KMS-11 (cell line): ENCODE results near the gene SUCO.

ENCODE experiments used
- H2AFZ ChIP-seq: fragments of 200-600 bp; sonication (generic); 2 replicates; pipeline ENCODE4 v1.6.1; 2016; ENCODE audit warnings: antibody characterized with exemption, mixed run types, low read depth
- H3K27ac ChIP-seq: fragments of 200-600 bp; sonication (generic); 2 replicates; pipeline ENCODE4 v1.6.1; 2016; ENCODE audit warnings: mild to moderate bottlenecking, mixed run types
- H3K27me3 ChIP-seq: fragments of 200-600 bp; sonication (generic); 2 replicates; pipeline ENCODE4 v1.6.1; 2017; ENCODE audit warnings: mild to moderate bottlenecking, low read depth, mixed run types, moderate library complexity; ENCODE audit not compliant: insufficient read depth
- H3K36me3 ChIP-seq: fragments of 200-600 bp; sonication (generic); 2 replicates; pipeline ENCODE4 v1.6.1; 2017; ENCODE audit warnings: mild to moderate bottlenecking, mixed run types; ENCODE audit not compliant: insufficient read depth
- H3K4me1 ChIP-seq: fragments of 200-600 bp; sonication (generic); 2 replicates; pipeline ENCODE4 v1.6.1; 2016; ENCODE audit warnings: mild to moderate bottlenecking, low read depth, mixed run types; ENCODE audit not compliant: poor library complexity, severe bottlenecking
- H3K4me2 ChIP-seq: fragments of 200-600 bp; sonication (generic); 2 replicates; pipeline ENCODE4 v1.7.0; 2016; ENCODE audit warnings: mild to moderate bottlenecking, mixed run types
- H3K4me3 ChIP-seq: fragments of 200-600 bp; sonication (generic); IDR thresholded peaks from 2 replicates; pipeline ENCODE4 v1.6.1; 2017; ENCODE audit warnings: low read depth, low read length, mixed read lengths; ENCODE audit not compliant: insufficient read depth
- H3K79me2 ChIP-seq: fragments of 200-600 bp; sonication (generic); 2 replicates; pipeline ENCODE4 v1.6.1; 2016; ENCODE audit warnings: low read depth, mixed run types; ENCODE audit not compliant: insufficient read depth
- H3K9ac ChIP-seq: fragments of 200-600 bp; sonication (generic); 2 replicates; pipeline ENCODE4 v1.6.1; 2016; ENCODE audit warnings: mild to moderate bottlenecking, mixed run types
- H4K20me1 ChIP-seq: fragments of 200-600 bp; sonication (generic); 2 replicates; pipeline ENCODE4 v1.6.1; 2016; ENCODE audit warnings: mild to moderate bottlenecking, mixed run types; ENCODE audit not compliant: insufficient read depth
- TF ChIP-seq, protein P1 (sequence below): fragments of 200-600 bp; sonication (generic); conservative IDR thresholded peaks from 2 replicates; pipeline ENCODE4 v1.6.1; 2017; ENCODE audit warnings: low read depth, mild to moderate bottlenecking, antibody characterized with exemption, low read length, moderate library complexity, mixed read lengths

SUCO gene

DNA sequence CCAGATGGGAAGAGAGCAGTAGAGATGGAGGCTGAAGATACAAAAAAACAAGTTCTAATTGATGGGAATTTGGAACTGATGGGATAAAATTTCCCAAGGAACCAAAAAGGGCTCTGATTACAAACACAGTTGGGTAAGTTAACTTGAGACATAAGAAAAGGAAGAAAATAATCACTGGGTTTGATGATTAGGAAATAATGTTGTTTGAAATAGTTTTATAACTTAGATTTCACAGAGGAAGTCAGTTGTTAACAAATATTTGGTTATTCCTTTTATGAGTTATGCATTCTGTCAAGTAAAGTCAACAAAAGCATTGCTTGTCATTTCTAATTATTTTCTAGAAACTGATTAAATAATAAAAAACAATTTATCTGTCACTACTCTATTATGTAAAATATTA lies 20.4 kb upstream of the SUCO start:
- H3K27ac ChIP-seq, result no peak overlapping the region
- H4K20me1 ChIP-seq, result no peaks in the 10 kb centered on the region
- H3K79me2 ChIP-seq, result no peaks in the 10 kb centered on the region
- no peaks in the 10 kb centered on the region for H3K4me1 ChIP-seq
- H3K9ac ChIP-seq, result no peak overlapping the region
- no peak overlapping the region for H2AFZ ChIP-seq
- no peaks in the 10 kb centered on the region for H3K36me3 ChIP-seq
- no peak overlapping the region for H3K4me3 ChIP-seq
- TF ChIP-seq, protein P1, sequence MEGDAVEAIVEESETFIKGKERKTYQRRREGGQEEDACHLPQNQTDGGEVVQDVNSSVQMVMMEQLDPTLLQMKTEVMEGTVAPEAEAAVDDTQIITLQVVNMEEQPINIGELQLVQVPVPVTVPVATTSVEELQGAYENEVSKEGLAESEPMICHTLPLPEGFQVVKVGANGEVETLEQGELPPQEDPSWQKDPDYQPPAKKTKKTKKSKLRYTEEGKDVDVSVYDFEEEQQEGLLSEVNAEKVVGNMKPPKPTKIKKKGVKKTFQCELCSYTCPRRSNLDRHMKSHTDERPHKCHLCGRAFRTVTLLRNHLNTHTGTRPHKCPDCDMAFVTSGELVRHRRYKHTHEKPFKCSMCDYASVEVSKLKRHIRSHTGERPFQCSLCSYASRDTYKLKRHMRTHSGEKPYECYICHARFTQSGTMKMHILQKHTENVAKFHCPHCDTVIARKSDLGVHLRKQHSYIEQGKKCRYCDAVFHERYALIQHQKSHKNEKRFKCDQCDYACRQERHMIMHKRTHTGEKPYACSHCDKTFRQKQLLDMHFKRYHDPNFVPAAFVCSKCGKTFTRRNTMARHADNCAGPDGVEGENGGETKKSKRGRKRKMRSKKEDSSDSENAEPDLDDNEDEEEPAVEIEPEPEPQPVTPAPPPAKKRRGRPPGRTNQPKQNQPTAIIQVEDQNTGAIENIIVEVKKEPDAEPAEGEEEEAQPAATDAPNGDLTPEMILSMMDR, result no peak
- no peak overlapping the region for H3K4me2 ChIP-seq
- H3K27me3 ChIP-seq, result no peaks in the 10 kb centered on the region

DNA sequence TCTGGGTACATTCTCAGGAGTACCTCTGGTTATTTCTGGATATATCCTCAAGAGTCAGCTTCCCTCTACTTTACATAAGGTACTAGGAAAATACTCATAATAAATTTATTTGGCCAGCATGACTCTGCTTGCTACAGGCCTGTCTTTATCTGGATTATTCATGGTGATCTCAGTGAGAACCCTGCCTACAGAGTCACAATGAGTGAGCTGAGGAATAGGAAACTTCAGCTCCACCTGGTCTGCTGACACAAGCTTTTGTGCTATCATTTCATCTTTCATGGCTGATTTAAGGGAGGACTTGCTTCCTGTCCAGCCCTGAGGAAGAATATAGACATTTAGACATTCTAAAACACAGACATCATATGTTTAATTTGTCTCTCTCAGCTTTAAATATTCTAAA lies 19.5 kb upstream of the SUCO start:
- Histone ChIP-seq H3K36me3 (no peaks in the 10 kb centered on the region), H3K4me3 (no peak overlapping the region), H2AFZ (no peak overlapping the region), H3K27me3 (no peaks in the 10 kb centered on the region), H3K9ac (no peak overlapping the region), H3K79me2 (no peaks in the 10 kb centered on the region), H4K20me1 (no peaks in the 10 kb centered on the region), H3K27ac (no peak overlapping the region), H3K4me2 (no peak overlapping the region), H3K4me1 (no peaks in the 10 kb centered on the region)
- TF ChIP-seq, protein P1, result no peak

DNA sequence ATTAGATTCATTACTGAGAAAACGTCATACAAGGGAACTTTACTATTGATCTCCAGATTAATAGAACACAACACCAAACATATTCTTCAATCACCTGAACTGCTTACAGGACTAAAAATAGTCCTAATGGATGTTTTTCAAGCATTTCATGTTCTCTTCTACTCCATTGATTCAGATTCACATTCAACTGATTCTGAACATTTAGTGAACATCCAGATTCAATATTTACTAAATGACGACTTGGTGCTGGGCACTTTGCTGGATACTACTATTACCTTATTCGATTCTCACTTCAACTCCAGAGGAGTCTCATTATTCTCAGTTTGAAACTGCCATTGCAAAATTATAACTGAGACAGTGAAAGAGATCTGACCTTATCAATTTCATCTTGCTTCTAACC lies 18.8 kb upstream of the SUCO start:
- H3K9ac ChIP-seq, result no peak overlapping the region
- no peaks in the 10 kb centered on the region for H4K20me1 ChIP-seq
- no peak overlapping the region for H3K27ac ChIP-seq
- H3K4me1 ChIP-seq, result no peaks in the 10 kb centered on the region
- no peaks in the 10 kb centered on the region for H3K36me3 ChIP-seq
- H3K4me3 ChIP-seq, result no peak overlapping the region
- no peaks in the 10 kb centered on the region for H3K79me2 ChIP-seq
- H2AFZ ChIP-seq, result no peak overlapping the region
- H3K27me3 ChIP-seq, result no peaks in the 10 kb centered on the region
- no peak overlapping the region for H3K4me2 ChIP-seq
- TF ChIP-seq, protein P1, result no peak

DNA sequence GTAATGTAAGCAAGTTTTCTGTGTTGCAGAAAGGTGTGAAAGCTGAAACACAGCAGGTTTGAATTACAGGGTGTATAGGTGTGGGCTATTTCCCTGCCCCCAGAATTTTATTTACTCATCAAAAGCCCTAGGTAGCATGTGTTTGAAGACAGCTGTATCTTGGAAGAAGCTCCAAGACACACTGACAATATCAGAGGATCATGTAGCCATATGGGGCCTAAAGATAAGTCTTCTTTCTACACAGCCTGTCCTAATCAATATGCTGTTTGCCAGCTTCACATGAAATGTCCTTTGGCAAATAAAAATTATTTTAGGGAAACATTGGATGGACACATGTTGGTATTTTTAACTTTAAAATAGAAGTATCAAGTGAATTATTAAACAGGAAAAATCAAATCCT lies 17.5 kb upstream of the SUCO start:
- Histone ChIP-seq H3K9ac (no peak overlapping the region), H2AFZ (no peak overlapping the region), H4K20me1 (no peaks in the 10 kb centered on the region), H3K27ac (no peak overlapping the region), H3K36me3 (no peaks in the 10 kb centered on the region), H3K4me1 (no peaks in the 10 kb centered on the region), H3K27me3 (no peaks in the 10 kb centered on the region), H3K4me3 (no peak overlapping the region), H3K79me2 (no peaks in the 10 kb centered on the region), H3K4me2 (no peak overlapping the region)
- TF ChIP-seq, protein P1, result no peak

DNA sequence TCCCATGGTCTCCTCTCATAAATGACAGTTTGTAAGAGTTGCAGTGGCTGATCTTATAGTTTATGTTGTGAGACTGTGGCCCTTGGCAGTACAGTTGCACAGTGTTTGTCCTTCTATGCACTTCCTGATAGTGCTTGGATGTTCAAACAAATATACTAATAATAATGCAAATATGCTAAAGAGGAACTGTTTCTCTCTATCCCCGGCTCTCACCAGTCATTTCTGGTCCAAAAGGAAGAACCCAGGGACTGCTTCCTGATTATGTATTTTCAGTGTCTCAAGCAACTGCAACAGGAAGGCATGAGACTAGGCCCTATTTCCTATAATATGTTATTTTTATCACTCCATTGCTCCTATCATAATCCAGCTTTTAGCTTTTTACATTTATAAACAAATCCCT lies 17.0 kb upstream of the SUCO start:
- Histone ChIP-seq H3K4me2 (no peak overlapping the region), H3K27ac (no peak overlapping the region), H4K20me1 (no peaks in the 10 kb centered on the region), H3K9ac (no peak overlapping the region), H2AFZ (no peak overlapping the region), H3K4me1 (no peaks in the 10 kb centered on the region), H3K79me2 (no peaks in the 10 kb centered on the region), H3K36me3 (no peaks in the 10 kb centered on the region), H3K4me3 (no peak overlapping the region), H3K27me3 (no peaks in the 10 kb centered on the region)
- TF ChIP-seq, protein P1, result no peak
